GM23248 (cell line): Measurements from ENCODE around the gene NAGS.

ENCODE experiments used
- EZH2 ChIP-seq: fragments of 200-600 bp; sonication (generic); IDR thresholded peaks from 2 replicates; pipeline ENCODE4 v1.6.1; 2018; ENCODE audit warnings: antibody characterized with exemption, mild to moderate bottlenecking; ENCODE audit not compliant: insufficient read depth, poor library complexity, severe bottlenecking
- EZH2phosphoT487 ChIP-seq: fragments of 200-600 bp; sonication (generic); IDR thresholded peaks from 2 replicates; pipeline ENCODE4 v1.6.1; 2018; ENCODE audit warnings: antibody characterized with exemption, moderate library complexity, mild to moderate bottlenecking, low read depth; ENCODE audit not compliant: insufficient read depth

DNA sequence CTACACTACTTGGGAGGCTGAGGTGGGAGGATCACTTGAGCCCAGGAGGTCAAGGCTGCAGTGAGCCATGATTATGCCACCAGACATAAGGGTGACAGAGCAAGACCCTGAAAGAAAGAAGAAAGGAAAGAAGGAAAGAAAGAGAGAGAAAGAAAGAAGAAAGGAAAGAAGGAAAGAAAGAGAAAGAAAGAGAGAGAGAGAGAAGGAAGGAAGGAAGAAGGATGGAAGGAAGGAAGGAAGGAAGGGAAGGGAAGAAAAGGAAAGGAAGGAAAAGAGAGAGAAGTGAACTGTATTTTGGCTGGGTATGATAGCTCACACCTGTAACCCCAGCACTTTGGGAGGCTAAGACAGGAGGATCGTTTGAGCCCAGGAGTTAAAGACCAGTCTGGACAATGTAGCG, 26.3 kb upstream of the NAGS start:
- TF ChIP-seq EZH2 (no peak), EZH2phosphoT487 (no peak)
